Measurements from ENCODE around the gene RND1. TPM values are rescaled to one million over a fixed set of nuclear protein-coding genes. Genes with fewer than 3 reads are reported as not detected.
"Not testable (repeated sequence)": the region's sequence is repeated elsewhere in the genome, so short reads cannot be mapped to it uniquely, and the experiment has no call there.

RND1 gene
- total and polyA plus RNA-seq, 7 donors, result 0.15 to 1.2 (median 0.19) TPM; not detected in 2

DNA sequence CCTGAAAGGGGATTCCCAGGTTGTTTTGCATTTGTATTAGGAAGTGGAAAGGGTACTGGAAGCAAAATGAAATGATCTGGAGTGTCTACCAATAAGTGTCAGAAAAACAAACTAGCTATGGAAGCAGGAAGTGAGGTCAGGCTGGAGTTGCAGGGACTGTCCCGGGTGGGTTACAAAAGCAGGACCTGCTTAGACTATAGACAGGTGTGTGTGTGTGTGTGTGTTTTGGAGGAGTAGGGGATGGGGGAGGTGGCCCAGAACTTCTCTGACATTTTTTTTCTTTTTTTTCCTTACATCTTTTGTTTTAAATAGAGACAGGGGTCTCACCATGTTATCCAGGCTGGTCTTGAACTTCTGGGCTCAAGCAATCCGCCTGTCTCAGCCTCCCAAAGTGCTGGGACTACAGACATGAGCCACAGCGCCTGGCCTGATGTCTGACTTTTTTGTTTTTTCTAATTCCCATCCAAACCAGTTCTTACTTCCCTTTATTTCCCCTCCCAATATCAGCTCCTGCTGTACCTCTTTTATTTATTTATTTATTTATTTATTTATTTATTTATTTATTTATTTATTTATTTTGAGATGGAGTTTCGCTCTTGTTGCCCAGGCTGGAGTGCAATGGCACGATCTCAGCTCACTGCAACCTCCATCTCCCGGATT is 512 bp upstream of the RND1 start:
- Histone ChIP-seq H3K9me3 (no peaks in the 10 kb centered on the region), H3K4me3 (peak overlapping the region; percentile 66), H3K4me1 (peaks cover 4% of the 10 kb centered on the region), H3K27ac (no peak overlapping the region), H3K27me3 (ENCODE audit: insufficient read depth in 3 of 3, low read length in 2 of 3) (peaks cover 0 to 7% (median 5%) of the 10 kb centered on the region in 3 donors), H3K36me3 (ENCODE audit: insufficient read depth in 1 of 2, low read depth in 1 of 2) (no peaks in the 10 kb centered on the region)
- intact Hi-C loops (cut with DNase I), result no loop called here
- TF ChIP-seq, protein P1, sequence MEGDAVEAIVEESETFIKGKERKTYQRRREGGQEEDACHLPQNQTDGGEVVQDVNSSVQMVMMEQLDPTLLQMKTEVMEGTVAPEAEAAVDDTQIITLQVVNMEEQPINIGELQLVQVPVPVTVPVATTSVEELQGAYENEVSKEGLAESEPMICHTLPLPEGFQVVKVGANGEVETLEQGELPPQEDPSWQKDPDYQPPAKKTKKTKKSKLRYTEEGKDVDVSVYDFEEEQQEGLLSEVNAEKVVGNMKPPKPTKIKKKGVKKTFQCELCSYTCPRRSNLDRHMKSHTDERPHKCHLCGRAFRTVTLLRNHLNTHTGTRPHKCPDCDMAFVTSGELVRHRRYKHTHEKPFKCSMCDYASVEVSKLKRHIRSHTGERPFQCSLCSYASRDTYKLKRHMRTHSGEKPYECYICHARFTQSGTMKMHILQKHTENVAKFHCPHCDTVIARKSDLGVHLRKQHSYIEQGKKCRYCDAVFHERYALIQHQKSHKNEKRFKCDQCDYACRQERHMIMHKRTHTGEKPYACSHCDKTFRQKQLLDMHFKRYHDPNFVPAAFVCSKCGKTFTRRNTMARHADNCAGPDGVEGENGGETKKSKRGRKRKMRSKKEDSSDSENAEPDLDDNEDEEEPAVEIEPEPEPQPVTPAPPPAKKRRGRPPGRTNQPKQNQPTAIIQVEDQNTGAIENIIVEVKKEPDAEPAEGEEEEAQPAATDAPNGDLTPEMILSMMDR (IDR thresholded peaks at IDR 0.05), result no peak
- WGBS, 3 donors, result 73 to 80% (median 78%) methylated on average over 6 of the region's 6 CpGs
- ATAC-seq, result peak in 3 of 4 donors; percentile 12 to 37 (median 26)
- no peak for DNase-seq

DNA sequence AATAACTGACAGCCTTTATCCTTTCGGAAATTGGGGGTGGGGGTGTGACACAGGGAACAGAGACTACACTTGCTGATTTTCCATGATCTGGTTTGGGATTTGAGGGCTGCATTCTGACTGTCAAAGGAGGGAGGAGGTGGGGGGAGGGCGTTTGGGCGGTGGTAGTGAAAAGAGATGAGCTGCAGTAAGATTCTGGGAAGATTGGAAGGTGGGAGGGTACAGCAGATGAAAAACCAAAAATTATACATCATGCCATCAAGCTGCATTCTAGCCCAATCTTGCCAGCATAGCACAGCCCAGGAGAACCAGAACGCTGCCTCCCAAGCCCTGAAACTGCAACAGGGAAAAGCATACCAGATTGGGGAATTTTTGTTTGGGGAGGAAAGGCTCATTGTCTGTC is 2.4 kb downstream of the RND1 start:
- peaks cover 0 to 7% (median 5%) of the 10 kb centered on the region in 3 donors for H3K27me3 ChIP-seq (ENCODE audit: insufficient read depth in 3 of 3, low read length in 2 of 3)
- peaks cover 4% of the 10 kb centered on the region for H3K4me1 ChIP-seq
- no peaks in the 10 kb centered on the region for H3K9me3 ChIP-seq
- H3K36me3 ChIP-seq (ENCODE audit: insufficient read depth in 1 of 2, low read depth in 1 of 2), result no peaks in the 10 kb centered on the region
- TF ChIP-seq, protein P1 (IDR thresholded peaks at IDR 0.05), result no peak
- ATAC-seq, result no peak
- H3K4me3 ChIP-seq, result no peak overlapping the region
- DNase-seq, result no peak
- intact Hi-C loops (cut with DNase I), result no loop called here
- no peak overlapping the region for H3K27ac ChIP-seq
- 54 to 68% (median 64%) methylated on average over 4 of the region's 4 CpGs for WGBS, 3 donors

DNA sequence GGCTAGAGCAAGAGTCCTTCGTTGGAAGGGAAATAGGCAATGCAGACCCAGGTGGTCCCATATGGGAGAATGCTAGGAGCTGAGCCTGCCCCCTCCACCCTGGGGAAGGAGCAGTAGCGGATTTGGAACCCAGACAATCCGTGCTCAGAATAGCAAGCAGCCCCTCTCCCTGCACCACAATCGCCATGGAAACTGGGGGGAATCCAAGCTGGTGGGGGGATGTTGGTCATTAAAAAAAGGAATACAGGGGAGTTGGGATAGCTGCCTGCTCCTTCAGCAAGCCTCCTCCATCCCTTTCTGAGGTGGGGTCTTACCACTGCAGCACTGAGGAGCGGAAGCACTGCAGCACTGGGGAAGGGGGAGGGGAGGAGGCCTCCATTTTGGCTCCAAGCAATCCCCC is 2.9 kb downstream of the RND1 start:
- intact Hi-C loops (cut with DNase I), result no loop called here
- Histone ChIP-seq H3K27ac (no peak overlapping the region), H3K36me3 (ENCODE audit: insufficient read depth in 1 of 2, low read depth in 1 of 2) (no peaks in the 10 kb centered on the region)

DNA sequence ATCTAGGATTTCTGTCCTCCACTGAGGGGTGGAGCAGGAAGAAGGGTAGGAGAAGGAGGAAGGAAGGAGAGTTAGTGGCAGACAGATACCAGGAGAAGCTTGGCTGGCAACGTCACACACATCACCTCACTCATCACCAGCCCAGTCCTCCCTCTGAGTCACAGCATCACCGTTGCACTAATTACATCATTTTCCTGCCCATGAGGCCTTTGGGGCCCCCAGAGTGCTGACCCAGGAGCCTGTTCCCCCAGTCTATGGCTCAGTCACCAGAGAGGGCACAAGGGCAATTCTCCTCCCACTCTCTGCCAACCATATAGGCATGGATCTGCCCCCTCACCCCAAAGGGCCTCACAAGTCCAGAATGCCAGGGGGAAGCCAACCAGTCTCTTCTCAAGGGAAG is 4.6 kb downstream of the RND1 start:
- H3K27ac ChIP-seq, result no peak overlapping the region
- no peak overlapping the region for H3K4me3 ChIP-seq
- no peak for DNase-seq
- ATAC-seq, result no peak
- no peaks in the 10 kb centered on the region for H3K9me3 ChIP-seq
- peaks cover 4% of the 10 kb centered on the region for H3K4me1 ChIP-seq
- no peaks in the 10 kb centered on the region for H3K36me3 ChIP-seq (ENCODE audit: insufficient read depth in 1 of 2, low read depth in 1 of 2)
- peaks cover 0 to 7% (median 5%) of the 10 kb centered on the region in 3 donors for H3K27me3 ChIP-seq (ENCODE audit: insufficient read depth in 3 of 3, low read length in 2 of 3)
- intact Hi-C loops (cut with DNase I), result no loop called here
- TF ChIP-seq, protein P1 (IDR thresholded peaks at IDR 0.05), result no peak
- 33 to 52% (median 49%) methylated on average over 2 of the region's 2 CpGs for WGBS, 3 donors

More for the DNA sequence above, 2.9 kb downstream of the RND1 start:
- Histone ChIP-seq H3K4me3 (no peak overlapping the region), H3K4me1 (peaks cover 4% of the 10 kb centered on the region), H3K27me3 (ENCODE audit: insufficient read depth in 3 of 3, low read length in 2 of 3) (peaks cover 0 to 7% (median 5%) of the 10 kb centered on the region in 3 donors), H3K9me3 (no peaks in the 10 kb centered on the region)
- DNase-seq (no peak), ATAC-seq (no peak)
- WGBS, 3 donors, result 52 to 60% (median 57%) methylated on average over 5 of the region's 5 CpGs
- TF ChIP-seq, protein P1 (IDR thresholded peaks at IDR 0.05), result no peak

DNA sequence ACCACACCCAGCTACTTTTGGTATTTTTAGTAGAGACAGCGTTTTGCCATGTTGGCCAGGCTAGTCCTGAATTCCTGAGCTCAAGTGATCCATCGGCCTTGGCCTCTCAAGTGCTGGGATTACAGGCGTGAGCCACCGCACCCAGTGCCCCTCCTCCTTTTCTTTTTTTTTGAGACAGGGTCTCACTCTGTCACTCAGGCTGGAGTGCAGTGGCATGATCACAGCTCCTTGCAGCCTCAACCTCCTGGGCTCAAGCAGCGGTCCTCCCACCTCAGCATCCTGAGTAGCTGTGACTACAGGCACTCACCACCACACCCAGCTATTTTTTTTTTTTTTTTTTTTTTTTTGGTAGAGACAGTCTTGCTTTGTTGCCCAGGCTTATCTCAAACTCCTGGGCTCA is 5.4 kb downstream of the RND1 start:
- H3K27ac ChIP-seq; H3K36me3 ChIP-seq (ENCODE audit: insufficient read depth in 1 of 2, low read depth in 1 of 2); intact Hi-C loops (cut with DNase I); H3K27me3 ChIP-seq (ENCODE audit: insufficient read depth in 3 of 3, low read length in 2 of 3); H3K9me3 ChIP-seq; DNase-seq; H3K4me1 ChIP-seq; ATAC-seq; H3K4me3 ChIP-seq: not testable (repeated sequence)
- WGBS, 3 donors, result 87 to 92% (median 92%) methylated on average over 5 of the region's 5 CpGs
